Spleen (tissue), 11 donors: ENCODE data around the gene ZNF746. TPM values are rescaled to one million over a fixed set of nuclear protein-coding genes. Genes with fewer than 3 reads are reported as not detected.

ENCODE experiments used
- DNase-seq: peaks from one replicate; pipeline ENCODE4 v3.0.0-alpha.2; 2020
- H3K27ac ChIP-seq, 8 donors: fragments of 200-600 bp; sonication (generic) in 7 of 8; 1 replicate in 4 of 8; 2 replicates in 4 of 8; pipeline versions ENCODE4 v1.5.0 to v1.8.0; 2016 to 2021; ENCODE audit warnings: inconsistent platforms in 4 of 8, mild to moderate bottlenecking in 4 of 8, moderate library complexity in 1 of 8
- H3K27me3 ChIP-seq, 7 donors: fragments of 200-600 bp; sonication (generic) in 6 of 7; replicated peaks in 1 of 7; 1 replicate in 4 of 7; 2 replicates in 3 of 7; pipeline versions ENCODE4 v1.5.0 to v1.8.0; 2016 to 2021; ENCODE audit warnings: inconsistent platforms in 3 of 7, mild to moderate bottlenecking in 1 of 7
- H3K36me3 ChIP-seq, 6 donors: fragments of 200-600 bp; sonication (generic) in 5 of 6; 1 replicate in 4 of 6; 2 replicates in 2 of 6; pipeline versions ENCODE4 v1.5.0 to v1.8.0; 2016 to 2021; ENCODE audit warnings: inconsistent platforms in 2 of 6
- H3K4me1 ChIP-seq, 6 donors: fragments of 200-600 bp; sonication (generic) in 5 of 6; 1 replicate in 3 of 6; 2 replicates in 3 of 6; pipeline versions ENCODE4 v1.5.0 to v1.8.0; 2016 to 2021; ENCODE audit warnings: inconsistent platforms in 3 of 6
- H3K4me3 ChIP-seq, 8 donors: fragments of 200-600 bp; sonication (generic) in 7 of 8; 1 replicate in 4 of 8; 2 replicates in 4 of 8; pipeline versions ENCODE4 v1.5.0 to v1.8.0; 2016 to 2021; ENCODE audit warnings: inconsistent platforms in 4 of 8, mild to moderate bottlenecking in 4 of 8, moderate library complexity in 2 of 8
- H3K9me3 ChIP-seq, 8 donors: fragments of 200-600 bp; sonication (generic) in 7 of 8; 1 replicate in 4 of 8; 2 replicates in 4 of 8; pipeline versions ENCODE4 v1.5.0 to v1.8.0; 2016 to 2021; ENCODE audit warnings: inconsistent platforms in 4 of 8
- CTCF ChIP-seq, 11 experiments: fragments of 200-600 bp in 7 of 11; fragments of 450-650 bp in 4 of 11; sonication (generic) in 4 of 11; IDR thresholded peaks in 8 of 11; conservative IDR thresholded peaks in 3 of 11; 1 replicate in 7 of 11; 2 replicates in 4 of 11; pipeline versions ENCODE4 v1.4.0 to v1.8.0; 2016 to 2021; ENCODE audit warnings: antibody characterized with exemption in 11 of 11, inconsistent platforms in 4 of 11, mild to moderate bottlenecking in 1 of 11
- POLR2A ChIP-seq, 3 donors: fragments of 450-650 bp; IDR thresholded peaks; one replicate each; pipeline ENCODE4 v1.5.1; 2017; ENCODE audit warnings: antibody characterized with exemption in 3 of 3, mild to moderate bottlenecking in 1 of 3
- POLR2AphosphoS5 ChIP-seq, 3 donors: sonication (generic); formaldehyde crosslinking; IDR thresholded peaks; one replicate each; pipeline ENCODE4 v1.5.1; 2017; ENCODE audit warnings: antibody characterized with exemption in 3 of 3
- WGBS, 5 donors: extraction: QIAGEN DNeasy Blood & Tissue Kit in 3 of 5; methylation state at CpG; one replicate each; pipeline versions ENCODE4 v1.1.5 to v1.1.7; 2013 to 2018; 5-methylcytosine and 5-hydroxymethylcytosine counted together
- intact Hi-C: fragments of 100-400 bp; cut with DNase I; formaldehyde crosslinking; loops from one replicate; pipeline ENCODE4 v1.15.0; 2023; ENCODE audit warnings: low total_unique reads
- polyA plus RNA-seq, 3 donors: library from polyadenylated mRNA; stranded (reverse); fragments of 200-250 nt; gene quantifications; one replicate each; pipeline ENCODE4 v1.2.1, GENCODE V29; 2013
- total RNA-seq, 7 donors: library from RNA; depleted of rRNA in 3 of 7; stranded (reverse); fragments of >200 nt in 3 of 7; fragmentation: NEBNext Ultra II Directional in 4 of 7; extraction: Animal tissue kit (Norgen Biotek cat#: 25700) in 4 of 7; gene quantifications; one replicate each; pipeline versions ENCODE4 v1.1.0 to v1.2.1, GENCODE V29; 2016 to 2021
- donor health status: healthy with polysubstance abuse.
- donor health status: DM: no; HTN: no; CAD: no; lungs with moderate emphysema.
- donor health status: DM: no; HTN: no; CAD: no.
- donor health status: Bipolar disorder and iron deficiency.
- donor health status: healthy.
- donor health status: DM: no; HTN: no; CAD: no.
- donor health status: DM: yes; HTN: yes; CAD: no.

The ZNF746 gene
- total and polyA plus RNA-seq, 10 donors, result 6.1 to 46.5 (median 30.7) TPM

GRCh38 chr7:149427096-149427680 lies 70.4 kb downstream of the ZNF746 start:
- H3K27me3 ChIP-seq, result peaks cover 0 to 6% (median 0%) of the 10 kb centered on the region in 7 donors
- DNase-seq, result no peak
- 85 to 98% (median 93%) methylated on average over 4 of the region's 4 CpGs for WGBS, 5 donors
- TF ChIP-seq POLR2AphosphoS5 (IDR thresholded peaks at IDR 0.05) (no peak), POLR2A (IDR thresholded peaks at IDR 0.05) (no peak), CTCF (IDR thresholded peaks at IDR 0.05 in 8 of 11, conservative IDR thresholded peaks at IDR 0.05 in 3 of 11) (no peak)
- H3K27ac ChIP-seq, result no peak overlapping the region
- peaks cover 5 to 14% (median 11%) of the 10 kb centered on the region in 6 donors for H3K4me1 ChIP-seq
- intact Hi-C loops, result loop anchor here (10.0 kb wide), 1 partner anchor 198 kb away; no protein-coding TSS in a partner anchor
- peaks cover 4 to 22% (median 10%) of the 10 kb centered on the region in 6 donors for H3K36me3 ChIP-seq
- no peak overlapping the region for H3K4me3 ChIP-seq
- H3K9me3 ChIP-seq, result no peaks in the 10 kb centered on the region

- intact Hi-C loops, result loop anchor here (10.0 kb wide), 1 partner anchor 201 kb away; no protein-coding TSS in a partner anchor
- no peaks in the 10 kb centered on the region for H3K9me3 ChIP-seq
- H3K4me1 ChIP-seq, result peaks cover 5 to 23% (median 18%) of the 10 kb centered on the region in 6 donors
- H3K36me3 ChIP-seq, result no peaks in the 10 kb centered on the region
- H3K4me3 ChIP-seq, result peak overlapping the region in 6 of 8 donors; percentile 51 to 73 (median 56)
- peaks cover 0 to 6% (median 0%) of the 10 kb centered on the region in 7 donors for H3K27me3 ChIP-seq
- TF ChIP-seq CTCF (IDR thresholded peaks at IDR 0.05 in 8 of 11, conservative IDR thresholded peaks at IDR 0.05 in 3 of 11) (no peak), POLR2AphosphoS5 (IDR thresholded peaks at IDR 0.05) (no peak), POLR2A (IDR thresholded peaks at IDR 0.05) (no peak)
- H3K27ac ChIP-seq, result peak overlapping the region in 7 of 8 donors; percentile 64 to 90 (median 86)
- WGBS, 5 donors, result 46 to 64% (median 49%) methylated on average over 24 of the region's 24 CpGs
- DNase-seq, result no peak
These were observed 74.0 kb downstream of the ZNF746 start for GRCh38 chr7:149423449-149424110.

- peak; percentile 92 for DNase-seq
- peaks cover 0 to 6% (median 0%) of the 10 kb centered on the region in 7 donors for H3K27me3 ChIP-seq
- H3K4me1 ChIP-seq, result peaks cover 5 to 23% (median 18%) of the 10 kb centered on the region in 6 donors
- WGBS, 5 donors, result 2 to 11% (median 3%) methylated on average over 4 to 35 of the region's 35 CpGs
- no peaks in the 10 kb centered on the region for H3K36me3 ChIP-seq
- H3K4me3 ChIP-seq, result peak overlapping the region; percentile 17 to 73 (median 55)
- H3K9me3 ChIP-seq, result no peaks in the 10 kb centered on the region
- H3K27ac ChIP-seq, result peak overlapping the region; percentile 64 to 90 (median 84)
- intact Hi-C loops, result loop anchor here (10.0 kb wide), 1 partner anchor 202 kb away; no protein-coding TSS in a partner anchor
- peak; percentile 14 to 75 (median 67) for TF ChIP-seq POLR2AphosphoS5 (IDR thresholded peaks at IDR 0.05)
- no peak for TF ChIP-seq POLR2A (IDR thresholded peaks at IDR 0.05)
These were observed 74.7 kb downstream of the ZNF746 start for GRCh38 chr7:149422914-149423301.

Other genes starting within 250 kb of the ZNF746 start
- gene ZNF783, start 235.6 kb downstream of the ZNF746 start, total RNA-seq, result 10 to 100 TPM; 13.8 to 24.8 (median 21.8) TPM
- 10 to 100 TPM in 2 of 3 donors, 1 to 10 TPM in 1; 7.7 to 15.7 (median 12.2) TPM for gene ZNF783, start 235.6 kb downstream of the ZNF746 start, polyA plus RNA-seq
- 10 to 100 TPM in 5 of 7 donors, 1 to 10 TPM in 2; 9.3 to 12.6 (median 10.5) TPM for gene ZNF777, start 36.7 kb downstream of the ZNF746 start, total RNA-seq
- gene ZNF777, start 36.7 kb downstream of the ZNF746 start, polyA plus RNA-seq, result 1 to 10 TPM; 3.4 to 7.7 (median 4.3) TPM